Nephron progenitor cell (in vitro differentiated cells): ENCODE data around the gene RNASE2.
"Not testable (repeated sequence)": the region's sequence is repeated elsewhere in the genome, so short reads cannot be mapped to it uniquely, and the experiment has no call there.

Experiments used
- DNase-seq: peaks from one replicate; pipeline ENCODE4 v3.0.0; 2021
- H3K27ac Mint-ChIP-seq: 2 replicates; pipeline ENCODE4 v1.8.0; 2021; ENCODE audit warnings: mild to moderate bottlenecking, moderate library complexity, mixed read lengths
- H3K27me3 Mint-ChIP-seq: 2 replicates; pipeline ENCODE4 v1.8.0; 2021; ENCODE audit warnings: mild to moderate bottlenecking, low read depth, mixed read lengths; ENCODE audit not compliant: poor library complexity
- H3K36me3 Mint-ChIP-seq: 2 replicates; pipeline ENCODE4 v1.8.0; 2021; ENCODE audit warnings: low read depth, mixed read lengths
- H3K4me1 Mint-ChIP-seq: 2 replicates; pipeline ENCODE4 v1.8.0; 2021; ENCODE audit warnings: mixed read lengths
- H3K4me3 Mint-ChIP-seq: 2 replicates; pipeline ENCODE4 v1.8.0; 2021; ENCODE audit warnings: mild to moderate bottlenecking, moderate library complexity, mixed read lengths
- H3K9me3 Mint-ChIP-seq: 2 replicates; pipeline ENCODE4 v1.8.0; 2021; ENCODE audit warnings: mild to moderate bottlenecking, moderate library complexity, mixed read lengths
- CTCF ChIP-seq: fragments of 200-600 bp; sonication (generic); IDR thresholded peaks from 2 replicates; pipeline ENCODE4 v1.5.0; 2021; ENCODE audit warnings: antibody characterized with exemption

The RNASE2 gene

GRCh38 chr14:20935303-20935984 is 19.8 kb upstream of the RNASE2 start:
- Mint-ChIP-seq H3K27ac (no peak overlapping the region), H3K4me3 (no peak overlapping the region), H3K4me1 (no peaks in the 10 kb centered on the region), H3K9me3 (no peaks in the 10 kb centered on the region), H3K36me3 (no peaks in the 10 kb centered on the region), H3K27me3 (peaks cover 31% of the 10 kb centered on the region)
- TF ChIP-seq CTCF = no peak
- DNase-seq = no peak

- H3K4me3 Mint-ChIP-seq, H3K36me3 Mint-ChIP-seq, H3K4me1 Mint-ChIP-seq, H3K9me3 Mint-ChIP-seq, H3K27ac Mint-ChIP-seq, DNase-seq: not testable (repeated sequence)
- peaks cover 14% of the 10 kb centered on the region for H3K27me3 Mint-ChIP-seq
Measured at GRCh38 chr14:20945146-20945545, 10.1 kb upstream of the RNASE2 start.

GRCh38 chr14:20946707-20947106 is 8.6 kb upstream of the RNASE2 start:
- not testable (repeated sequence) for H3K4me3 Mint-ChIP-seq, H3K36me3 Mint-ChIP-seq, H3K27ac Mint-ChIP-seq, DNase-seq, H3K4me1 Mint-ChIP-seq, H3K9me3 Mint-ChIP-seq
- peaks cover 24% of the 10 kb centered on the region for H3K27me3 Mint-ChIP-seq

GRCh38 chr14:20955538-20955873 is 219 bp downstream of the RNASE2 start:
- not testable (repeated sequence) for H3K4me1 Mint-ChIP-seq, H3K9me3 Mint-ChIP-seq, H3K4me3 Mint-ChIP-seq, DNase-seq, H3K27ac Mint-ChIP-seq, H3K36me3 Mint-ChIP-seq
- H3K27me3 Mint-ChIP-seq = peaks cover 18% of the 10 kb centered on the region

GRCh38 chr14:20956376-20956976 is 1.2 kb downstream of the RNASE2 start:
- TF ChIP-seq CTCF = no peak
- no peaks in the 10 kb centered on the region for H3K36me3 Mint-ChIP-seq
- peaks cover 10% of the 10 kb centered on the region for H3K9me3 Mint-ChIP-seq
- no peak overlapping the region for H3K4me3 Mint-ChIP-seq
- H3K27me3 Mint-ChIP-seq = peaks cover 13% of the 10 kb centered on the region
- H3K4me1 Mint-ChIP-seq = no peaks in the 10 kb centered on the region
- DNase-seq = no peak
- no peak overlapping the region for H3K27ac Mint-ChIP-seq

- Mint-ChIP-seq H3K9me3 (peaks cover 10% of the 10 kb centered on the region), H3K27me3 (peaks cover 12% of the 10 kb centered on the region)
- not testable (repeated sequence) for H3K36me3 Mint-ChIP-seq, DNase-seq, H3K4me3 Mint-ChIP-seq, H3K4me1 Mint-ChIP-seq, H3K27ac Mint-ChIP-seq
Measured at GRCh38 chr14:20958946-20959345, 3.7 kb downstream of the RNASE2 start.

GRCh38 chr14:20969336-20969735 is 14.0 kb downstream of the RNASE2 start:
- H3K4me3 Mint-ChIP-seq = no peak overlapping the region
- H3K9me3 Mint-ChIP-seq = no peaks in the 10 kb centered on the region
- TF ChIP-seq CTCF = no peak
- peaks cover 17% of the 10 kb centered on the region for H3K4me1 Mint-ChIP-seq
- no peaks in the 10 kb centered on the region for H3K36me3 Mint-ChIP-seq
- DNase-seq = no peak
- H3K27ac Mint-ChIP-seq = no peak overlapping the region
- H3K27me3 Mint-ChIP-seq = peaks cover 36% of the 10 kb centered on the region

GRCh38 chr14:20970647-20970982 is 15.3 kb downstream of the RNASE2 start:
- peak overlapping the region; percentile 96 for H3K4me3 Mint-ChIP-seq
- DNase-seq = no peak
- peaks cover 32% of the 10 kb centered on the region for H3K27me3 Mint-ChIP-seq
- H3K4me1 Mint-ChIP-seq = peaks cover 17% of the 10 kb centered on the region
- no peaks in the 10 kb centered on the region for H3K9me3 Mint-ChIP-seq
- no peak for TF ChIP-seq CTCF
- no peaks in the 10 kb centered on the region for H3K36me3 Mint-ChIP-seq
- no peak overlapping the region for H3K27ac Mint-ChIP-seq
